Measurements from ENCODE around the gene PSD2.
A peak's percentile ranks its signal among the peaks of the same experiment; 100 is the strongest.

Gene PSD2

GRCh38 chr5:139795074-139796001 is at the start of gene PSD2:
Gene PSD2, plus strand, starts transcription at chr5:139795808. Its CDS starts 13,633 bp downstream, at chr5:139809441.
- DNase-seq: peak; percentile 65

GRCh38 chr5:139746691-139747582 is 48.7 kb upstream of the PSD2 start:
- DNase-seq: peak; percentile 81

GRCh38 chr5:139747583-139748504 is 47.8 kb upstream of the PSD2 start:
- peak; percentile 78 for DNase-seq

GRCh38 chr5:139748505-139748826 is 47.1 kb upstream of the PSD2 start:
- DNase-seq: no peak

GRCh38 chr5:139749242-139749641 is 46.4 kb upstream of the PSD2 start:
- DNase-seq: no peak

GRCh38 chr5:139751236-139751635 is 44.4 kb upstream of the PSD2 start:
- no peak for DNase-seq

- no peak for DNase-seq
Measured at GRCh38 chr5:139752506-139753473, 42.8 kb upstream of the PSD2 start.

- no peak for DNase-seq
Measured at GRCh38 chr5:139755892-139756671, 39.5 kb upstream of the PSD2 start.

- no peak for DNase-seq
Measured at GRCh38 chr5:139756971-139757370, 38.6 kb upstream of the PSD2 start.

- DNase-seq: no peak
Measured at GRCh38 chr5:139757727-139758509, 37.7 kb upstream of the PSD2 start.

- no peak for DNase-seq
Measured at GRCh38 chr5:139758510-139759075, 37.0 kb upstream of the PSD2 start.

GRCh38 chr5:139759219-139759721 is 36.3 kb upstream of the PSD2 start:
- no peak for DNase-seq

- DNase-seq: no peak
Measured at GRCh38 chr5:139760066-139761056, 35.2 kb upstream of the PSD2 start.

- no peak for DNase-seq
Measured at GRCh38 chr5:139761057-139761450, 34.6 kb upstream of the PSD2 start.

GRCh38 chr5:139761501-139761900 is 34.1 kb upstream of the PSD2 start:
- DNase-seq: no peak

- DNase-seq: no peak
Measured at GRCh38 chr5:139762615-139763170, 32.9 kb upstream of the PSD2 start.

GRCh38 chr5:139763280-139763929 is 32.2 kb upstream of the PSD2 start:
- no peak for DNase-seq

Measured in activated CD8-positive, alpha-beta memory T cell treated with anti-CD3 and anti-CD28 coated beads, Interleukin-2, amount 50 U/mL, for 48 hours (primary cell).